ENCODE data around the gene MCUB. TPM values are rescaled to one million over a fixed set of nuclear protein-coding genes. Genes with fewer than 3 reads are reported as not detected.

Gene MCUB
- total RNA-seq, 1 donor from 2014 or later, result 44.9 TPM

GRCh38 chr4:109545401-109545800, 14.6 kb upstream of the MCUB start:
- H3K36me3 Mint-ChIP-seq (ENCODE audit: low read depth, unreplicated experiment), result peaks cover 35% of the 10 kb centered on the region
- TF ChIP-seq, protein P1, sequence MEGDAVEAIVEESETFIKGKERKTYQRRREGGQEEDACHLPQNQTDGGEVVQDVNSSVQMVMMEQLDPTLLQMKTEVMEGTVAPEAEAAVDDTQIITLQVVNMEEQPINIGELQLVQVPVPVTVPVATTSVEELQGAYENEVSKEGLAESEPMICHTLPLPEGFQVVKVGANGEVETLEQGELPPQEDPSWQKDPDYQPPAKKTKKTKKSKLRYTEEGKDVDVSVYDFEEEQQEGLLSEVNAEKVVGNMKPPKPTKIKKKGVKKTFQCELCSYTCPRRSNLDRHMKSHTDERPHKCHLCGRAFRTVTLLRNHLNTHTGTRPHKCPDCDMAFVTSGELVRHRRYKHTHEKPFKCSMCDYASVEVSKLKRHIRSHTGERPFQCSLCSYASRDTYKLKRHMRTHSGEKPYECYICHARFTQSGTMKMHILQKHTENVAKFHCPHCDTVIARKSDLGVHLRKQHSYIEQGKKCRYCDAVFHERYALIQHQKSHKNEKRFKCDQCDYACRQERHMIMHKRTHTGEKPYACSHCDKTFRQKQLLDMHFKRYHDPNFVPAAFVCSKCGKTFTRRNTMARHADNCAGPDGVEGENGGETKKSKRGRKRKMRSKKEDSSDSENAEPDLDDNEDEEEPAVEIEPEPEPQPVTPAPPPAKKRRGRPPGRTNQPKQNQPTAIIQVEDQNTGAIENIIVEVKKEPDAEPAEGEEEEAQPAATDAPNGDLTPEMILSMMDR (IDR thresholded peaks at IDR 0.05; ENCODE audit: unreplicated experiment), result no peak
- no peak for DNase-seq (ENCODE audit: low spot score)
- peaks cover 14% of the 10 kb centered on the region for H3K4me1 Mint-ChIP-seq (ENCODE audit: unreplicated experiment)
- no peaks in the 10 kb centered on the region for H3K9me3 Mint-ChIP-seq (ENCODE audit: unreplicated experiment)
- peaks cover 6% of the 10 kb centered on the region for H3K27me3 Mint-ChIP-seq (ENCODE audit: unreplicated experiment)
- H3K4me3 Mint-ChIP-seq (ENCODE audit: unreplicated experiment), result no peak overlapping the region
- H3K27ac Mint-ChIP-seq (ENCODE audit: unreplicated experiment), result no peak overlapping the region

DNA sequence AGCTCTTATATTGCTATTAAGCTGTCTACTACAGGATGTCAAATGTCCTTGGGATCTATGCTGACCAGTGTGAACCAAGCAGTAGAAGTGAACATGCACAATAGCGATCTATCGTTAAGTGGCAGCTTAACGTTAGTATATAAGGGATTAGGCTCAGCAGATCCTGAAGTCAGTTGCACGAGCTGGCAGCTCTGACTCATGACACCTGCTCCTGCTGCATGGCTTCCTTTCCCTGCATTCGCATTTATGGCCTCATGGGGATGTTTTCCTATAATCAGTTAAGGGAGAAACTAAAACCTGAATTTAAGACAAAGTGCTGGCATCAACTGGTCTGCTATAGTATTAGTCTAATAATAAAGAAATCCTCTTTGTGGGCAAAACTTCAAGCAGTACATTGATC, 12.7 kb upstream of the MCUB start:
- H3K4me3 Mint-ChIP-seq (ENCODE audit: unreplicated experiment), result peak overlapping the region; percentile 9
- DNase-seq (ENCODE audit: low spot score), result no peak
- peaks cover 4% of the 10 kb centered on the region for H3K27me3 Mint-ChIP-seq (ENCODE audit: unreplicated experiment)
- H3K36me3 Mint-ChIP-seq (ENCODE audit: low read depth, unreplicated experiment), result peaks cover 29% of the 10 kb centered on the region
- H3K27ac Mint-ChIP-seq (ENCODE audit: unreplicated experiment), result no peak overlapping the region
- peaks cover 14% of the 10 kb centered on the region for H3K4me1 Mint-ChIP-seq (ENCODE audit: unreplicated experiment)
- TF ChIP-seq, protein P1 (IDR thresholded peaks at IDR 0.05; ENCODE audit: unreplicated experiment), result no peak
- no peaks in the 10 kb centered on the region for H3K9me3 Mint-ChIP-seq (ENCODE audit: unreplicated experiment)

- Mint-ChIP-seq H3K27me3 (ENCODE audit: unreplicated experiment) (no peaks in the 10 kb centered on the region), H3K9me3 (ENCODE audit: unreplicated experiment) (no peaks in the 10 kb centered on the region), H3K27ac (ENCODE audit: unreplicated experiment) (peak overlapping the region; percentile 37), H3K36me3 (ENCODE audit: low read depth, unreplicated experiment) (peaks cover 20% of the 10 kb centered on the region), H3K4me3 (ENCODE audit: unreplicated experiment) (peak overlapping the region; percentile 43), H3K4me1 (ENCODE audit: unreplicated experiment) (peaks cover 14% of the 10 kb centered on the region)
- TF ChIP-seq, protein P1 (IDR thresholded peaks at IDR 0.05; ENCODE audit: unreplicated experiment), result no peak
- DNase-seq (ENCODE audit: low spot score), result no peak
Measured at GRCh38 chr4:109548655-109549054, 11.4 kb upstream of the MCUB start.

GRCh38 chr4:109552237-109552636, 7.8 kb upstream of the MCUB start:
- Mint-ChIP-seq H3K27me3 (ENCODE audit: unreplicated experiment) (no peaks in the 10 kb centered on the region), H3K9me3 (ENCODE audit: unreplicated experiment) (no peaks in the 10 kb centered on the region), H3K36me3 (ENCODE audit: low read depth, unreplicated experiment) (peaks cover 21% of the 10 kb centered on the region), H3K4me1 (ENCODE audit: unreplicated experiment) (peaks cover 16% of the 10 kb centered on the region), H3K4me3 (ENCODE audit: unreplicated experiment) (no peak overlapping the region), H3K27ac (ENCODE audit: unreplicated experiment) (no peak overlapping the region)
- no peak for DNase-seq (ENCODE audit: low spot score)
- TF ChIP-seq, protein P1 (IDR thresholded peaks at IDR 0.05; ENCODE audit: unreplicated experiment), result no peak

- Mint-ChIP-seq H3K27ac (ENCODE audit: unreplicated experiment) (no peak overlapping the region), H3K27me3 (ENCODE audit: unreplicated experiment) (no peaks in the 10 kb centered on the region), H3K36me3 (ENCODE audit: low read depth, unreplicated experiment) (peaks cover 17% of the 10 kb centered on the region), H3K4me3 (ENCODE audit: unreplicated experiment) (no peak overlapping the region), H3K4me1 (ENCODE audit: unreplicated experiment) (peaks cover 11% of the 10 kb centered on the region), H3K9me3 (ENCODE audit: unreplicated experiment) (no peaks in the 10 kb centered on the region)
- DNase-seq (ENCODE audit: low spot score), result no peak
- TF ChIP-seq, protein P1 (IDR thresholded peaks at IDR 0.05; ENCODE audit: unreplicated experiment), result no peak
Measured at GRCh38 chr4:109553130-109553529, 6.9 kb upstream of the MCUB start.
